C4-2B (cell line): Measurements from ENCODE around the gene SATB1.

ENCODE experiments used
- CTCF ChIP-seq: fragments of 450-650 bp; conservative IDR thresholded peaks from 2 replicates; pipeline ENCODE4 v1.5.1; 2017; ENCODE audit warnings: mild to moderate bottlenecking
- ZFX ChIP-seq: fragments of 450-650 bp; IDR thresholded peaks from 2 replicates; pipeline ENCODE4 v1.6.1; 2017

GRCh38 chr3:18338827-18339514, 86.2 kb downstream of the SATB1 start:
- TF ChIP-seq CTCF (no peak), ZFX (no peak)
